ENCODE measurements around the gene KLHL1. TPM values are rescaled to one million over a fixed set of nuclear protein-coding genes. Genes with fewer than 3 reads are reported as not detected.

The KLHL1 gene
- total RNA-seq, 1 donor from 2014 or later = 0.14 TPM

GRCh38 chr13:69737129-69737935 lies 370.9 kb downstream of the KLHL1 start:
- TF ChIP-seq CTCF (conservative IDR thresholded peaks at IDR 0.05) = no peak
- H3K36me3 Mint-ChIP-seq = no peaks in the 10 kb centered on the region
- H3K4me1 Mint-ChIP-seq (ENCODE audit: unreplicated experiment) = no peaks in the 10 kb centered on the region
- H3K9me3 Mint-ChIP-seq = no peaks in the 10 kb centered on the region
- H3K27ac Mint-ChIP-seq = no peak overlapping the region
- H3K27me3 Mint-ChIP-seq = no peaks in the 10 kb centered on the region
- H3K4me3 Mint-ChIP-seq = no peak overlapping the region
- DNase-seq (ENCODE audit: extremely low spot score, unreplicated experiment) = no peak

- no peak for TF ChIP-seq CTCF (conservative IDR thresholded peaks at IDR 0.05)
- Mint-ChIP-seq H3K4me3 (no peak overlapping the region), H3K27me3 (no peaks in the 10 kb centered on the region), H3K9me3 (no peaks in the 10 kb centered on the region), H3K4me1 (ENCODE audit: unreplicated experiment) (no peaks in the 10 kb centered on the region), H3K36me3 (no peaks in the 10 kb centered on the region), H3K27ac (no peak overlapping the region)
- no peak for DNase-seq (ENCODE audit: extremely low spot score, unreplicated experiment)
These were observed 386.6 kb downstream of the KLHL1 start for GRCh38 chr13:69721631-69722030.

- no peaks in the 10 kb centered on the region for H3K4me1 Mint-ChIP-seq (ENCODE audit: unreplicated experiment)
- no peak for TF ChIP-seq CTCF (conservative IDR thresholded peaks at IDR 0.05)
- H3K4me3 Mint-ChIP-seq = no peak overlapping the region
- DNase-seq (ENCODE audit: extremely low spot score, unreplicated experiment) = no peak
- H3K27ac Mint-ChIP-seq = peak overlapping the region; percentile 0
- H3K27me3 Mint-ChIP-seq = no peaks in the 10 kb centered on the region
- no peaks in the 10 kb centered on the region for H3K9me3 Mint-ChIP-seq
- no peaks in the 10 kb centered on the region for H3K36me3 Mint-ChIP-seq
These were observed 387.8 kb downstream of the KLHL1 start for GRCh38 chr13:69720278-69720983.

- no peak for TF ChIP-seq CTCF (conservative IDR thresholded peaks at IDR 0.05)
- H3K27me3 Mint-ChIP-seq = no peaks in the 10 kb centered on the region
- no peak overlapping the region for H3K27ac Mint-ChIP-seq
- no peaks in the 10 kb centered on the region for H3K36me3 Mint-ChIP-seq
- no peak overlapping the region for H3K4me3 Mint-ChIP-seq
- peaks cover 5% of the 10 kb centered on the region for H3K4me1 Mint-ChIP-seq (ENCODE audit: unreplicated experiment)
- H3K9me3 Mint-ChIP-seq = peaks cover 5% of the 10 kb centered on the region
- no peak for DNase-seq (ENCODE audit: extremely low spot score, unreplicated experiment)
These were observed 401.4 kb downstream of the KLHL1 start for GRCh38 chr13:69706807-69707206.

GRCh38 chr13:69704311-69704710 lies 403.9 kb downstream of the KLHL1 start:
- Mint-ChIP-seq H3K27me3 (no peaks in the 10 kb centered on the region), H3K27ac (no peak overlapping the region), H3K4me1 (ENCODE audit: unreplicated experiment) (peaks cover 5% of the 10 kb centered on the region), H3K9me3 (peaks cover 5% of the 10 kb centered on the region), H3K36me3 (no peaks in the 10 kb centered on the region), H3K4me3 (peak overlapping the region; percentile 4)
- no peak for DNase-seq (ENCODE audit: extremely low spot score, unreplicated experiment)
- no peak for TF ChIP-seq CTCF (conservative IDR thresholded peaks at IDR 0.05)

Data from type B pancreatic cell (in vitro differentiated cells).